NK-92 (cell line): Measurements from ENCODE around the gene GUF1.

Source experiments
- DNase-seq: peaks from one replicate; lab custom pipeline; 2025; ENCODE audit not compliant: unreplicated experiment; lab: John Stamatoyannopoulos, UW

Gene GUF1, protein sequence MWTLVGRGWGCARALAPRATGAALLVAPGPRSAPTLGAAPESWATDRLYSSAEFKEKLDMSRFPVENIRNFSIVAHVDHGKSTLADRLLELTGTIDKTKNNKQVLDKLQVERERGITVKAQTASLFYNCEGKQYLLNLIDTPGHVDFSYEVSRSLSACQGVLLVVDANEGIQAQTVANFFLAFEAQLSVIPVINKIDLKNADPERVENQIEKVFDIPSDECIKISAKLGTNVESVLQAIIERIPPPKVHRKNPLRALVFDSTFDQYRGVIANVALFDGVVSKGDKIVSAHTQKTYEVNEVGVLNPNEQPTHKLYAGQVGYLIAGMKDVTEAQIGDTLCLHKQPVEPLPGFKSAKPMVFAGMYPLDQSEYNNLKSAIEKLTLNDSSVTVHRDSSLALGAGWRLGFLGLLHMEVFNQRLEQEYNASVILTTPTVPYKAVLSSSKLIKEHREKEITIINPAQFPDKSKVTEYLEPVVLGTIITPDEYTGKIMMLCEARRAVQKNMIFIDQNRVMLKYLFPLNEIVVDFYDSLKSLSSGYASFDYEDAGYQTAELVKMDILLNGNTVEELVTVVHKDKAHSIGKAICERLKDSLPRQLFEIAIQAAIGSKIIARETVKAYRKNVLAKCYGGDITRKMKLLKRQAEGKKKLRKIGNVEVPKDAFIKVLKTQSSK

GRCh38 chr4:44678094-44679041 lies at the start of gene GUF1:
TSS of gene GUF1 (plus strand) at chr4:44678420. CDS start at chr4:44678623, 203 bp downstream.
- DNase-seq, result peak; percentile 20

GRCh38 chr4:44629280-44629866 lies 48.8 kb upstream of the GUF1 start:
- no peak for DNase-seq

GRCh38 chr4:44632089-44632488 lies 46.1 kb upstream of the GUF1 start:
- no peak for DNase-seq

DNA sequence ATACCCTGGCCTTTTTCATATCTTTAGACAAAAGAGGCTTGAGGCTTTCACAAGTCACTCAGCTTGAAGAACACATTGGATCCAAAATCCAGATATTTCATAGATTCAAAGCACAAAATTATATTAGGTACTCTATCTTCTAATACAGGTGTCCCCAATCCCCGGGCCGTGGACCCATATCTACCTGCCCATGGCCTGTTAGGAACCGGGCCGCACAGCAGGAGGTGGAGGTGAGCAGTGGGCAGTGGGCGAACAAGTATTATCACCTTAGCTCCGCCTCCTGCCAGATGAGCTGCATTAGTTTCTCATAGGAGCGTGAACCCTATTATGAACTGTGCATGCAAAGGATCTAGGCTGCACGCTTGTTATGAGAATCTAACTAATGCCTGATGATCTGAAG lies 45.5 kb upstream of the GUF1 start:
- DNase-seq, result no peak

- DNase-seq, result no peak
Measured at GRCh38 chr4:44638091-44638490, 40.1 kb upstream of the GUF1 start.

- no peak for DNase-seq
Measured at GRCh38 chr4:44646151-44646550, 32.1 kb upstream of the GUF1 start.

DNA sequence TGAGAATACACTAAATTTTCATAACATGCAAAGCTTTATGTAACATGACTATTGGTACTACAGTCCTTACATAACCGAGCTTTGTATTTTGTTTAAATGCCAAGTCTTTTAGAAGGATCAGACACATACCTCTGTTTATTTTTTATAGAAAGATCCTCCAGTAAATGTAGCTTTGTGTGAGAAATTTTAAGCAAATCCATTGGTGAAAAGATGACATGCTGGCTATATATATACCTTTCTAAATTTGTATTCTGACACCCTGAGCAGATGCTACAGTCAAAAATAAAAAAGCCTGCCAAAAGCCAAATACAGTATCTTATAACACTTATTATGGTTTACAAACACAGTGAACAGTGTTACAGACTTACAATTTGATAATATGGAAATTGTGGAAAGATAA lies 26.8 kb upstream of the GUF1 start, which contains the start of gene YIPF7:
Gene YIPF7 (minus strand): TSS at position 201 of the 400 bp plus-strand sequence. CDS start 1,525 bp downstream, outside the sequence.
- DNase-seq, result no peak

GRCh38 chr4:44652002-44652401 lies 26.2 kb upstream of the GUF1 start:
- DNase-seq, result no peak

GRCh38 chr4:44660396-44660795 lies 17.8 kb upstream of the GUF1 start:
- DNase-seq, result no peak

GRCh38 chr4:44661940-44662622 lies 16.1 kb upstream of the GUF1 start:
- no peak for DNase-seq

DNA sequence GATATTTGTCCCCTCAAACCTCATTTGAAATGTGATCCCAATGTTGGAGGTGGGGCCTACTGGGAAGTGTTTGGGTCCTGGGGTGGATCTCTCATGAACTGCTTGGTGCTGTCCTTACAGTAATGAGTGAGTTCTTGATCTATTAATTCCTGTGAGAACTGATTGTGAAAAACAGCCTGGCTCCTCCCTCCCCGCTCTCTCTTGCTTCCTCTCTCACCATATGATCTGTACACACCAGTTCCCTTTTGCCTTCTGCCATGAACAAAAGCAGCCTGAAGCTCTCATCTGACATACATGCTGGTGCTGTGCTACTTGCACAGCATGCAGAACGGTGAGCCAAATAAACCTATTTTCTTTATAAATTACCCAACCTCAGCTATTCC lies 15.6 kb upstream of the GUF1 start:
- DNase-seq, result no peak

DNA sequence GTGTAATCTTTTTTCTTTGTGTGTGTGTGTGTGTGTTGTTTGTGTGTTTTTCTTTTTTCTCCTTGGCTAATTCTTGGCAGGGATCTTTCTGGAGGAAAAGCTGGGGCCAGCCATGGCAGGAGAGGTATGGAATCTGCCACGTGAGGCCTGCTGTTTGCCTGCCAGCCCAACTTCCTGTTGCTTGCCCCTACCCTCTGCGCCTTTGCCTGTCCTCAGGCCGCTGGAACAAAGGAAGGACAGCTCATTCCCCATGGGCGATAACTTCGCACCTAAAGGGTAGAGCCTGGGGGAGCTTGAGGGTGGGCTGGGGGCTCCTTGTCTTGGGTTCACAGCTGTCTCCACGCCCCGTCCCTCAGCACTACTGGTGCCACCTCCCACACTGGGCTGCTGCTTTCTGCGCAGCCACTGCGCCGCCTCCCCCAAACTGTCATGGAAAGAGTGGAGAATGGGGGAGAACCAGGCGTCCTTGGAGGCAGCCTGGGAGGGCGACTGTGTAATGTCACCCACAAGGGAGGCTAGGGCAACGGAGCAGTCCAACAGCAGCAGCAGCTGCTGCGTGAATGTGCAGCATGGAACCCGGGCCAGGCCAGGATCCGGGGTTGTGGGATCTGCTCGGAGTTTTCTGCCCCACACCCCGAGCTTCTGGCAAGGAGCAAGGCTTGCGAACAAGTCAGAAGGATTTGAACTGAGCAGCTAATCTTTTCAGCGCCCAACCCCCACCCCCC lies 14.5 kb upstream of the GUF1 start:
- DNase-seq, result no peak

GRCh38 chr4:44668526-44668925 lies 9.7 kb upstream of the GUF1 start:
- DNase-seq, result no peak

- no peak for DNase-seq
Measured at GRCh38 chr4:44670506-44671199, 7.6 kb upstream of the GUF1 start.

DNA sequence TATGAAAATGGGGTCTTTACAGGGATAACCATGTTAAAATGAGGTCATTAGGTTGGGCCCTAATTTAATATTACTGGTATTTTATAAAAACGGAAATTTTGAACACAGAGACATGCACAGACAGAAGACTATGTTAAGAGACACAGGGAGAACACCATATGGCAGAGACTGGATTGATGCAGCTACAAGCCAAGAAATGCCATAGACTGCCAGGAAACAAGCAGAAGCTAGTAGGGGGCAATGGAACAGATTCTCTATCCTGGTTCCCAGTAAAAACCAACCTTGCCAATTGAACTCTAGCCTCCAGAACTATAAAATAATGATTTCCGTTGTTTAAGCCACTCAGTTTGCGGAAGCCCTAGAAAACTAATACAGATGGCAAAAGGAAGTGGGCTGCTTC lies 6.6 kb upstream of the GUF1 start:
- DNase-seq, result no peak

- DNase-seq, result no peak
Measured at GRCh38 chr4:44674471-44674870, 3.7 kb upstream of the GUF1 start.

DNA sequence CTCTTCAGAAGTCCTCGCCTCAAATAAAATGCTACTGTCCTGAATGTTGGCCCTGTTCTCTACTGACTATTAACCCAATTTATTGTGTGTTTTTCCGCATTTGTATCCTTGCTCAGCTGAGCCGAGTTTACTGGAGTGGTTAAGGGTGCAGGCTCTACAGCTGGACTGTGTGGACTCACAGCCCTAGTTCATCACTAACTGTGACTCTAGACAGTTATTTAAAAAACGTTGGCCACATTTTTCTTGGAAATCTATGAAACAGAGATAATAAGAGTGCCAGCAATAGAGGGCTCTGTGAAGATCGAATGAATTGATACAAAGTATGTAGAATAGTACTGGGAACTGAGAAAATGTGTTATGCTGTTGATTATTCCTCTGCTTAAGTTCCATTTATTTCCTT lies 2.9 kb upstream of the GUF1 start:
- no peak for DNase-seq

DNA sequence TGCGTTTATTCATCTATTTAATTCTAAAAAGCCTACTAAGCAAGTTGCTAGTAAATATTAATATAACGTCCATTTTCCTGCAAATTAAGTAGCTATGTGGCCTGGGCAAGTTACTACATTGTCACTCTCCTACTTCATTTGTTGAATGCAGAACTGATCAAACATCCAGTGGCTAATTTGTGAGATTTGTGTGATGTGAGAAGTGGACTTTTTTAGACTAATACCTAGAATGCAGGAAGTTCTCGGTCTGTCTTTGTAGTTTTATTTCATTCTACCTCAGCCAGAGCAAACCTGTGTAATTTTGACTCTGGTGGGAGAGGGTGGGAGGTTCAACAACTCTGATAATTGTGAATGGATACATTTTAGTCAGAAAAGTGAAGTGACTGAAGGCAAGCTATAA lies 840 bp downstream of the GUF1 start:
- DNase-seq, result no peak

- DNase-seq, result no peak
Measured at GRCh38 chr4:44684648-44685047, 6.4 kb downstream of the GUF1 start.
